Fibroblast of mammary gland (primary cell): Measurements from ENCODE around the gene CHST8.

Experiments used
- DNase-seq: peaks from one replicate; pipeline ENCODE4 v3.0.0-alpha.2; 2010; ENCODE audit warnings: low read depth
- H3K4me3 ChIP-seq: 2 replicates; pipeline ENCODE4 v1.5.1; 2011; ENCODE audit warnings: low read depth, mild to moderate bottlenecking, low read length, moderate library complexity; ENCODE audit not compliant: control insufficient read depth
- TF ChIP-seq, protein P1 (sequence below): conservative IDR thresholded peaks from 2 replicates; pipeline ENCODE4 v1.5.1; 2011; ENCODE audit warnings: low read depth, low read length, inconsistent platforms; ENCODE audit not compliant: control insufficient read depth, insufficient read depth

CHST8 gene

GRCh38 chr19:33622809-33623511, 1.2 kb downstream of the CHST8 start:
- no peak overlapping the region for H3K4me3 ChIP-seq

GRCh38 chr19:33624586-33624985, 2.8 kb downstream of the CHST8 start:
- no peak overlapping the region for H3K4me3 ChIP-seq
- TF ChIP-seq, protein P1, sequence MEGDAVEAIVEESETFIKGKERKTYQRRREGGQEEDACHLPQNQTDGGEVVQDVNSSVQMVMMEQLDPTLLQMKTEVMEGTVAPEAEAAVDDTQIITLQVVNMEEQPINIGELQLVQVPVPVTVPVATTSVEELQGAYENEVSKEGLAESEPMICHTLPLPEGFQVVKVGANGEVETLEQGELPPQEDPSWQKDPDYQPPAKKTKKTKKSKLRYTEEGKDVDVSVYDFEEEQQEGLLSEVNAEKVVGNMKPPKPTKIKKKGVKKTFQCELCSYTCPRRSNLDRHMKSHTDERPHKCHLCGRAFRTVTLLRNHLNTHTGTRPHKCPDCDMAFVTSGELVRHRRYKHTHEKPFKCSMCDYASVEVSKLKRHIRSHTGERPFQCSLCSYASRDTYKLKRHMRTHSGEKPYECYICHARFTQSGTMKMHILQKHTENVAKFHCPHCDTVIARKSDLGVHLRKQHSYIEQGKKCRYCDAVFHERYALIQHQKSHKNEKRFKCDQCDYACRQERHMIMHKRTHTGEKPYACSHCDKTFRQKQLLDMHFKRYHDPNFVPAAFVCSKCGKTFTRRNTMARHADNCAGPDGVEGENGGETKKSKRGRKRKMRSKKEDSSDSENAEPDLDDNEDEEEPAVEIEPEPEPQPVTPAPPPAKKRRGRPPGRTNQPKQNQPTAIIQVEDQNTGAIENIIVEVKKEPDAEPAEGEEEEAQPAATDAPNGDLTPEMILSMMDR: no peak
- DNase-seq: no peak

More at GRCh38 chr19:33622809-33623511, 1.2 kb downstream of the CHST8 start:
- DNase-seq: no peak
- TF ChIP-seq, protein P1: no peak

- TF ChIP-seq, protein P1: no peak
- no peak overlapping the region for H3K4me3 ChIP-seq
- DNase-seq: no peak
Measured at GRCh38 chr19:33627526-33627925, 5.8 kb downstream of the CHST8 start.

GRCh38 chr19:33627962-33628839, 6.4 kb downstream of the CHST8 start:
- TF ChIP-seq, protein P1: no peak

DNA sequence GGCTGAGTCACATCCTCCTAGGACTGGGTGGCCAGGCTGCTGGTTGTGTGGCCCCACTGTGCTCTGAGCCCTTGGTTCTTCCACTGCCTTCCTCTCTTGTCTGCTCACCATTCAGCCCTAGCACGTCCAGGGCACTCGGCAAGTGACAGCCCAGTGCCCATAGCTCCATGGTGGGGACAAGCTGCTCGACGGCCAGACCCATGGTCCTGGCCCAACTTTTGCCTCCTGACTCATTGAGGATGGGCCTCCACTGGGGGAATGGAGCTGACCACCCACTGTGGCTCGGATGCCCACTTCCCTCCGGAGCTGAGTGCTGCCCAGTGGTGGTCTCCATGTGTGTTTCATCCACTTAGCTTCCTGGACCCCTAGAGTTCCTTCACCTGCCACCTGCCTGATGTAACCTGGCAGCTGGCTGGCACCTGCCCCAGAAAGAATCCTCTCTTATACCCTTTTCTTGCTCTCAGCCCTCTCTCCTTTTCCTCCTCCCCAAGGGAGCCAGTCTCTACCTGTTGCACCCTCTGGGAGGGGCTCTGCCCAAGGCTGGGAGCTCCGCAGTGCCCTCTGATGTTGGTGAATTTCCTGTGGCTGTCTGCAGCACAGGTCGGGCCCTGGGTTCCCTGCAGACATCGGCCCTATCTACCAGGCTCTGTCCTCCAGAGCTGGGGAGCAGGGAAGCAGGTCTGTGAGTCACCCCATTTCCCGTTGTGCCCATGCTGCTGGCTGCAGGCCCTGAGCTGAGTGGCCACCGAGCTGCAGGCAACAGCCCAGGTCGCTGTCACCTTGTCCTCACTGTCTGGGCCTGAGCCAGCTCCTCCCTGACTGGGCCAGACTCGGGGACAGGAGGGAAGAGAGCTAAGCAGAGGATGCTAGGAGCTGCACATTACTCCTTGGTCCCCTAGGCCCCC, 7.4 kb downstream of the CHST8 start:
- no peak overlapping the region for H3K4me3 ChIP-seq
- TF ChIP-seq, protein P1: no peak
- no peak for DNase-seq

More at GRCh38 chr19:33627962-33628839, 6.4 kb downstream of the CHST8 start:
- DNase-seq: no peak
- H3K4me3 ChIP-seq: no peak overlapping the region

GRCh38 chr19:33629826-33630375, 8.1 kb downstream of the CHST8 start:
- TF ChIP-seq, protein P1: no peak
- no peak overlapping the region for H3K4me3 ChIP-seq
- no peak for DNase-seq
